HCEC 1CT (cell line): ENCODE data around the gene PAPPA2.
A peak's percentile ranks its signal among the peaks of the same experiment; 100 is the strongest.

Experiments used
- DNase-seq: peaks from one replicate; pipeline ENCODE4 v3.0.0-alpha.2; 2017

The PAPPA2 gene

GRCh38 chr1:176775996-176776395 lies 313.0 kb downstream of the PAPPA2 start:
- DNase-seq = no peak

DNA sequence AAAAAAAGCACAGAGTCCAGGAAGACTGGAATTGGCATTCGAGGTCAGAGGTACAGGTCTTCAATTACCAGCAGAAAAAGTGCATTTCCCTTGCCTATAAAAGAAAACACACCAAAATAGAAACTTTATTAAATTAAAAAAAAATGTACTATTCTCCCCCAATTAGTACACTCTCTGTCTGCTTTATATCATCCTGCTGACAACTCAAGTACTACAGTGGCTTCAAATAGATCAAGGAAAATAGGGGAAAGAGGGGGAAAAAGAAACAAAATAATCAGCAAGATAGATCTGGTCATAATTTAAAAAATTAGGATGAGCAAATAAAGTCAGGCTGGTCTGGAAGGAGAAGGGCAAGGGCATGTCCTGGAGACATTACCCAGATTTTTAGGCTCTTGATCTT lies 315.1 kb downstream of the PAPPA2 start:
- no peak for DNase-seq

DNA sequence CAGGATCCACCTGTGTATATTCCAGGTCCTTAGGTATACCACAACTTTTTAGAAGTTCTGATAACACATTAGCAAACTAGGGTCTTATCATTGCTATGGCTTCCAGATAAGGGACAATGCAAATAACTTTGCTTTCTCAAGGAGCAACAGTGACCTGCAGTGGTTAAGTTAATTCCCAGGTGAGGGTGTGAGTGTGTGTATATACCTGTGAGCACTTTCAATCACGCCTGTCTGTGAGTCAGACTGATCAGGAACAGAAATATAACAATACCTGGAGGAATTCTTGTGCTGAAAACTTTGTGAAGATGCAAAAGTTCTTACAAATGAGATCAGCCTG lies 317.0 kb downstream of the PAPPA2 start:
- no peak for DNase-seq

DNA sequence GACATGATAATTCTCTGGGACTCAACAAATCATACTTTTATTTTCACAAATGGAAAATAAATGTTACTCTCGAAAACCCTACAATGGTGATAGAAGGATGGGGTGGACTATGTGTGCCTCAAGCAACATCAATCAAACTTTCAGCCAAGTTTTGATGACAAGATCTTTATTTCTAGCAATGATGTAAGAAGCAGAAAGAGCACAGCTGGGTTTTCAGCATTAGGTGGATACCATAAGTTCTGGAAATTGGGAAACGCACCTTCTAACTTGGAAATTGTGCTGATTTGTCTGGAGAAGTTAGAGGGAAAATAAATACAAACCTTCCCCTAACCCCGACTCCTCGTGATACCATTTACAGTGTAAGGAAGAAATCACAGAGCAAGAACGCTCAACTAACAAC lies 320.3 kb downstream of the PAPPA2 start:
- DNase-seq = no peak

GRCh38 chr1:176785056-176785455 lies 322.1 kb downstream of the PAPPA2 start:
- DNase-seq = no peak

- no peak for DNase-seq
These were observed 322.8 kb downstream of the PAPPA2 start for GRCh38 chr1:176785791-176786190.

GRCh38 chr1:176786274-176786673 lies 323.3 kb downstream of the PAPPA2 start:
- DNase-seq = no peak

DNA sequence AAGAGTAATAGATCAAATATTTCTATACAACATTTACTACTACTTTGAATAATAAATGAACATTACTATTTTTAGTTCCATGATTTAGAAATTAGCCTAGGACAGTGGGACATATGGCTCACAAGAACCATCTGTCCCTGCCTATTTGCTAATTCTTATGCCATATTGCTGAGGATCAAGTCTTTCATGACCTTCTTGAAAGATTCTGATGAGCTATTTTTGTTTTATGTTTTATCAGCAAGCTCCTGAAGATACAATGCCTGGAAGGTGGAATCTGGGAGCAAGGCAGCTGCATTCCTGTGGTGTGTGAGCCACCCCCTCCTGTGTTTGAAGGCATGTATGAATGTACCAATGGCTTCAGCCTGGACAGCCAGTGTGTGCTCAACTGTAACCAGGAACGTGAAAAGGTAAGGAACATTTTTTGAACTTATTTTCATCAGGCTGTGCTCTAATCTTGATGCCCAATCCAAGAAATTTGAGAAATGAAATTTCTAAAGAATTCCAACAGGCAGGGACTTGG lies 326.7 kb downstream of the PAPPA2 start:
- peak; percentile 26 for DNase-seq

DNA sequence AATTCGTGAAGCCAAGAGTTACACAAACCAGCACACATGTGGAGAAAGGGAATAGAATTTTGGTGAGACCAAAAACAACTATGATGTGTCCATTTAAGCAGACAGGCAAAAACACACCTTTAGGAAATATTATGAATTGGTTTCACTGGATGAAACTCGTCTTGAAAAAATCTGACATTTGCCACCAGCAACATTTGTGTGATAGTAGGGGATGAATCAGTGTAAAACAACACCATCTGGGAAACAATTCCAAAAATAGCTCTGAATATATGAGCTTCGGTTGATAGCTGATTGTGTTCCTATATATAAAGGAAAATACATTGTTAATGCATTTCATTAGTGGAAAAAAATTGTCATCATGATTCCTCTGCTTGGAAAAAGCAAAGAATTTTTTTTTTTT lies 327.8 kb downstream of the PAPPA2 start:
- DNase-seq = no peak

GRCh38 chr1:176791906-176792305 lies 328.9 kb downstream of the PAPPA2 start:
- DNase-seq = no peak

DNA sequence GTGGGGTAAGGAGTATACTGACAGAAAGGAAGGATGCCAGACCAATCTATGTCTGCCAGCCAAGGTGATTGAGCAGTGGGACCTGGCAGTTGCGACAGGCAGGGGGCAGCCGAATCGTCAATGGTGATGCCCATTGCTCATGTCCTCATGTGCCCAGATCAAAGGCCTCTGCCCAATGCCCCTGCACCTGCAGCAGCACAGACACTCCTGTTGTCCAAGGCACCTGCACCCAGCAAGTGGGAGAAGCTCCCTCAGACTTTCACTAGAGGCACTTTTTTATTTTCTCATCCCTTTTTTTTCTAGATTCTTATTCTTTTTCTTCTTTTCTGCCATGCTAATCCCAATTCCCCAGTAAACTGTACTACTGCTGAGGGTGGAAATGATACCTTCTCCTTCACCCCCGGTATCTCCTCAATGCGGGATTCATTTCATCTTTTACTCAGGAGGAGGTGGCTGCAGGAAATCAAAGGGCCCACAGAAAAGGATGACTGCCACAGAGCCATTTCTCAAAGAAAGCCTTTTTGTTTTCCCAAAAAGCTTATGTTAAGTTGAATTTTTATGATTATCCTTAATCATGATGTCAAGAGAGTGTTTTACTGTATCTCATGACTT lies 332.0 kb downstream of the PAPPA2 start:
- no peak for DNase-seq

DNA sequence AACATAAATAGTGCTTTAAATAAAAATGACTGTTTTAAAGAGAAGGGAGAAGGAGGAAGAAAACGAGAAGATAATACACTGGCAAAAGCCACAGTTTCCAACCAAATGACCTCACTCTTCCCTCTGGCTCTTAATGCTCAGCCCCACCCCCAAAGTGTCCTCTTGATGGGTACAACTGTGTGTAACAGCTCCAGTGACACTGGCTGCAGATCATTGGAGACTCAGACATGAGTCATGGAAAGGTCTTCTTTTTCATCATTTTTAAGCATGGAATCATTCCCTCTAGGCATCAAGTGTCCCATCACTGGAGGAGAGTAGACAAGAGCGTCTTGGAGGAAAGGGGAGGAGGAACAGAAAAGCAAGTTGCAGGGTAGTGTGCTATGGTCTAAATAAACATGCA lies 333.0 kb downstream of the PAPPA2 start:
- DNase-seq = peak; percentile 36

DNA sequence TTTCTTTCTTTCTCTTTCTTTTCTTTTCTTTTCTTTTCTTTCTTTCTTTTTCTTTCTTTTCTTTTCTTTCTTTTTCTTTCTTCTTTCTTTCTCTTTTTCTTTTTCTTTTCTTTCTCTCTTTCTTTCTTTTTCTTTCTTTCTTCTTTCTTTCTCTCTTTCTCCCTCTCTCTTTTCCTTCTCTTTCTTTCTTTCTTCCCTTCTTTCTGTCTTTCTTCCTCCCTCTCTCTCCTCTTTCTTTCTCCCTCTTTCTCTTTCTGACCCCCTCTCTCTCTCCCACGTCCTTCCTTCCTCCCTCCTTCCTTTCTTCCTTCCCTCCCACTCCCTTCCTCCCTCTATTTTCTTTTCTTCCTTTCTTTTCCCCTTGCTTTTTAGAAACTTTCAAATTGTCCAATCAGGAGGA lies 333.6 kb downstream of the PAPPA2 start:
- DNase-seq = no peak

DNA sequence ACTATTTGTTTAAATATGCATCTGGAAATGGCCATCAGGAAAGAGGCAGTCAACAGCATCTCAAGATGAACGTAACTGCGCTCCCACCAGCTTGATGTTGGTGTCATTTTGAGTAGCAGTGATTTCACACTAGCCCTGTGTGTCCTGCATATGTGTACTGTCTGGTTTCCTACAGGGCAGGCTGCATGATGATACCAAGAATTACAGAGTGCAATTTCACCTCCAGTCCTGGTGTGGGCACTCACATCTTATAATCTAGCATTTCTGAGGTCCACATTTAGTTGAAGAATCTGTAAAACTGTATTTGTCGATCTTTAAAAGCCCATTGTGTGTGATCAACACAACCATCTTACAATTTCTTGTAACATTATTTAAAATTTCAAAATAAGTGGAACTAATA lies 336.4 kb downstream of the PAPPA2 start:
- no peak for DNase-seq

GRCh38 chr1:176800978-176801513 lies 338.1 kb downstream of the PAPPA2 start:
- DNase-seq = no peak

DNA sequence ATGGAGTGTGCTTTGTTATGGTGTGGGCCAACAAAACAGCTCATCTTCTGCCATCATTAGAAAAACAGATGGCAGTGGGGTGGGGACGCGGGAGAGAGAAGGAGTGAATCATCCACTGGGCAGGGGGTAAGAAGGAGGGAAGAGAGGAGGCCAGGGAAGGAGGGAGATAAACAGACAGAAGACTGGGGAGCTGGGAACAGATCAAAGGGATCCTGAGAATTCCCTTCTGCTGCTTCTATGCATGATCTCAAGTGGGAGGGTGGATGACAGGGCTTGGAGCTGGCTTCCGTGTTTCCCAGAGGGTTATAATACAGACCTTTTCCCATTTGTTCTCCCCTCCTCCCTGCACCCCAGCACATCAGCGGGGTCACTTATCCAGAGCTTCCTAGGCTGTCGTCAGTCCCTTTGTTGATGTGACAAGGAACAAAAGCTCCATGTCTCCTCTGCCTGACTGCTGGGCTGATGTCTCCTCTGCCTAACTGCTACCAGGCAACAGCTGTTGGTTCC lies 338.6 kb downstream of the PAPPA2 start:
- DNase-seq = no peak

DNA sequence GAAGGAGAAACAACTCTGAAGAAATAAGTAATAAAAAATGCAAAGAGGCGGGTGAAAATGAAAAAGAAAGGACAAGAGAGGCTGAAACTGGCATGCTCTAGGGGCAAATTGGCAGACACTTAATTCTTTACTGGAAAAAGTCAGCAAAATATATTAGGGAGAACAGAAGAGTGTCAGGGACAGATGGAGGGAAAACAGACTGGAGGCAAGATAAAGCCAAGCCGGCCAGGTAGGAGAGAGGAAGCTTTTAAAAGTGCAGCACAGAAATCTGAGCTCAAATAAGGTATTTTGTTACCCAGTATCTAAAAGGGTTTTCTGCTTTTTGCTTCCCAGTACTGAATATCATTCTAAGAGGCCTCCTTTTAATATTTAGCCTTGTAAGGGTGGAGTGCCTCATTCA lies 339.3 kb downstream of the PAPPA2 start:
- no peak for DNase-seq

- DNase-seq = no peak
These were observed 340.1 kb downstream of the PAPPA2 start for GRCh38 chr1:176803042-176803441.

DNA sequence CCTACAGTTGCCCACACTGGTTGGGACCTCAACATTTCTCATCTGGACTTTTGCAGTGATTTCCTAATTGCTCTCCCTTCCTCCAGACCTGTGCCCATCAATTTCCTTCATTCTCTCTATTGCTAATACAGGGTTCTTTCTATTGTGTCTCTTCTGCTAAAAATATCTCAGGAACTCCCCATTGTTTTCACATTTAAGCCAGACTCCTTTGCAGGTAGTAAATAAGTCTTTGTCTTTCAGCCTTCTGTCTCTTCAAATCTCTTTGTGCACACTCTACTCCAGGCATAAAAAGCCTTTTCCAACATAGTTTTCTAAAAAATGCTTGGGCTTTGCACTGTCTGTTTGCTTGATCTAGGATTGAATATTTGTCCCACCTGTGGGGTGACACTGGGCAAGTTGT lies 340.6 kb downstream of the PAPPA2 start:
- no peak for DNase-seq

GRCh38 chr1:176809292-176809691 lies 346.3 kb downstream of the PAPPA2 start:
- DNase-seq = no peak

- DNase-seq = no peak
These were observed 348.7 kb downstream of the PAPPA2 start for GRCh38 chr1:176811511-176812288.

GRCh38 chr1:176815621-176816020 lies 352.6 kb downstream of the PAPPA2 start:
- DNase-seq = no peak

GRCh38 chr1:176816232-176816631 lies 353.3 kb downstream of the PAPPA2 start:
- DNase-seq = no peak

GRCh38 chr1:176820391-176821031 lies 357.5 kb downstream of the PAPPA2 start:
- DNase-seq = peak; percentile 4
